Heart left ventricle (tissue), 16 donors: Measurements from ENCODE around the gene AFF3. TPM values are rescaled to one million over a fixed set of nuclear protein-coding genes. Genes with fewer than 3 reads are reported as not detected.
"Not testable (repeated sequence)": the region's sequence is repeated elsewhere in the genome, so short reads cannot be mapped to it uniquely, and the experiment has no call there.

Source experiments
- ATAC-seq, 4 donors: fragments of 200-7000 bp; cut with Tn5 transposase; one replicate each; pipeline ENCODE4 v1.9.1; 2020 to 2022; ENCODE audit warnings: moderate library complexity in 4 of 4, mild to moderate bottlenecking in 3 of 4, moderate number of reproducible peaks in 1 of 4
- DNase-seq, 5 donors: peaks; one replicate each; pipeline ENCODE4 v3.0.0-alpha.2; 2020
- H3K27ac ChIP-seq, 12 donors: fragments of 200-600 bp; sonication (generic) in 4 of 12; one replicate each; pipeline versions ENCODE4 v1.5.0 to v1.8.0; 2016 to 2022; ENCODE audit warnings: mild to moderate bottlenecking in 2 of 12
- H3K27me3 ChIP-seq, 9 donors: fragments of 200-600 bp; sonication (generic) in 2 of 9; one replicate each; pipeline versions ENCODE4 v1.5.1 to v1.8.0; 2016 to 2022; ENCODE audit warnings: mild to moderate bottlenecking in 3 of 9
- H3K36me3 ChIP-seq, 9 donors: fragments of 200-600 bp; sonication (generic) in 2 of 9; one replicate each; pipeline versions ENCODE4 v1.5.0 to v1.8.0; 2018 to 2022; ENCODE audit warnings: mild to moderate bottlenecking in 2 of 9
- H3K4me1 ChIP-seq, 12 donors: fragments of 200-600 bp; sonication (generic) in 4 of 12; one replicate each; pipeline versions ENCODE4 v1.5.0 to v1.8.0; 2016 to 2022; ENCODE audit warnings: mild to moderate bottlenecking in 3 of 12
- H3K4me3 ChIP-seq, 12 donors: fragments of 200-600 bp; sonication (generic) in 4 of 12; one replicate each; pipeline versions ENCODE4 v1.5.0 to v1.8.0; 2017 to 2022; ENCODE audit warnings: mild to moderate bottlenecking in 9 of 12, moderate library complexity in 4 of 12
- H3K9me3 ChIP-seq, 12 donors: fragments of 200-600 bp; sonication (generic) in 4 of 12; one replicate each; pipeline versions ENCODE4 v1.5.0 to v1.8.0; 2016 to 2022; ENCODE audit warnings: mild to moderate bottlenecking in 1 of 12
- POLR2A ChIP-seq, 2 donors: fragments of 450-650 bp; IDR thresholded peaks; one replicate each; pipeline ENCODE4 v1.6.1; 2017; ENCODE audit warnings: antibody characterized with exemption in 2 of 2, mild to moderate bottlenecking in 2 of 2, moderate library complexity in 2 of 2
- WGBS, 4 donors: extraction: QIAGEN DNeasy Blood & Tissue Kit in 2 of 4; methylation state at CpG; one replicate each; pipeline versions ENCODE4 v1.1.5 to v1.1.7; 2013 to 2018; 5-methylcytosine and 5-hydroxymethylcytosine counted together
- intact Hi-C, 10 donors: fragments of 100-400 bp; cut with DNase I; formaldehyde crosslinking; loops; one replicate each; pipeline versions ENCODE4 v1.11.1 to v1.14.2; 2022
- polyA plus RNA-seq, 2 donors: library from polyadenylated mRNA; stranded (reverse); fragments of 200-250 nt; gene quantifications; one replicate each; pipeline ENCODE4 v1.2.3, GENCODE V29; 2013
- total RNA-seq, 9 donors: library from RNA; depleted of rRNA in 2 of 9; stranded (reverse); fragments of >200 nt in 2 of 9; fragmentation: NEBNext Ultra II Directional in 3 of 9; extraction: Animal tissue kit (Norgen Biotek cat#: 25700) in 3 of 9; gene quantifications; one replicate each; pipeline versions ENCODE4 v1.1.0 to v1.2.4, GENCODE V29; 2016 to 2023
- TF ChIP-seq, protein P1 (sequence below), 12 donors: fragments of 200-600 bp; sonication (generic) in 4 of 12; IDR thresholded peaks; one replicate each; pipeline versions ENCODE4 v1.5.0 to v1.8.0; 2018 to 2022; ENCODE audit warnings: antibody characterized with exemption in 12 of 12, mild to moderate bottlenecking in 5 of 12
- donor health status: ischemic (EF 13 %, LVEDD 7.1; RV severe dilation, severe dysfunction).
- donor health status: healthy with polysubstance abuse.
- donor health status: DM: no; HTN: yes; CAD: no.
- donor health status: DM: no; HTN: no; CAD: no.
- donor health status: ischemic (EF 25% LVEDD 6.9; RV normal size, moderate dysfunction).
- donor health status: ischemic (EF 25% LVEDD 5.7; RV mildly dilated, moderate dysfunction).
- donor health status: healthy.
- donor health status: DM: yes; HTN: yes; CAD: no.
- donor health status: ischemic (EF 35%, LVEDD 5.7; RV mildly dilated, moderate dysfunction).
- donor health status: nonischemic (EF 11% LVEDD 7.7; RV severe dilation, severe dysfunction).
- donor health status: DM: yes; HTN: yes; CAD: no.
- donor health status: PGD.
- donor health status: ischemic (EF 29% LVEDD 5.4; RV normal size, mild dysfunction).
- donor health status: nonischemic (EF 23%, LVEDD 6.1; RV moderate dilation, normal function).

The AFF3 gene
- total and polyA plus RNA-seq, 11 donors: 1.3 to 15.5 (median 4.7) TPM

DNA sequence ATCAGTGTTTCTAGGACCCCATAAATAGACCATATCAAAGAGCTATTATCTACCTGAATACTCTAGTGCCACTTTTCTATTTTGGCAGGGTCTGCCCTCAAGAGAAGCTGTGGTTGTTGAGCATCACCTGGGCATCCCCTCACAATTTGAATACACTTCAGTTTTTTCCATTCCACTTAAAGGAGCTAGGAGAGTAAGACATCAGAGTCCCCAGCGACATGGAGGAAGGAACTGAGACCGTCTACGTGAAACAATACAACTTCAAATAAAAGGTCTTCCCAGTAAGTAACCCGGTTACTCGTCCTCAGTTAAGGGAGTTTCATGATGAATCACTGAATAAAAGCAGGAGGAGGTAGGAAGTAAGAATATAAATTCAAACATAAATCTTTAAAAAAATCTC, 206.7 kb downstream of the AFF3 start:
- no peak overlapping the region for H3K27ac ChIP-seq
- ATAC-seq: no peak
- DNase-seq: no peak
- no peaks in the 10 kb centered on the region for H3K27me3 ChIP-seq
- H3K9me3 ChIP-seq: no peaks in the 10 kb centered on the region
- WGBS, 4 donors: 63 to 76% (median 71%) methylated on average over 5 of the region's 5 CpGs
- peaks cover 0 to 6% (median 0%) of the 10 kb centered on the region in 12 donors for H3K4me1 ChIP-seq
- H3K36me3 ChIP-seq: no peaks in the 10 kb centered on the region
- no peak for TF ChIP-seq POLR2A (IDR thresholded peaks at IDR 0.05)
- TF ChIP-seq, protein P1, sequence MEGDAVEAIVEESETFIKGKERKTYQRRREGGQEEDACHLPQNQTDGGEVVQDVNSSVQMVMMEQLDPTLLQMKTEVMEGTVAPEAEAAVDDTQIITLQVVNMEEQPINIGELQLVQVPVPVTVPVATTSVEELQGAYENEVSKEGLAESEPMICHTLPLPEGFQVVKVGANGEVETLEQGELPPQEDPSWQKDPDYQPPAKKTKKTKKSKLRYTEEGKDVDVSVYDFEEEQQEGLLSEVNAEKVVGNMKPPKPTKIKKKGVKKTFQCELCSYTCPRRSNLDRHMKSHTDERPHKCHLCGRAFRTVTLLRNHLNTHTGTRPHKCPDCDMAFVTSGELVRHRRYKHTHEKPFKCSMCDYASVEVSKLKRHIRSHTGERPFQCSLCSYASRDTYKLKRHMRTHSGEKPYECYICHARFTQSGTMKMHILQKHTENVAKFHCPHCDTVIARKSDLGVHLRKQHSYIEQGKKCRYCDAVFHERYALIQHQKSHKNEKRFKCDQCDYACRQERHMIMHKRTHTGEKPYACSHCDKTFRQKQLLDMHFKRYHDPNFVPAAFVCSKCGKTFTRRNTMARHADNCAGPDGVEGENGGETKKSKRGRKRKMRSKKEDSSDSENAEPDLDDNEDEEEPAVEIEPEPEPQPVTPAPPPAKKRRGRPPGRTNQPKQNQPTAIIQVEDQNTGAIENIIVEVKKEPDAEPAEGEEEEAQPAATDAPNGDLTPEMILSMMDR (IDR thresholded peaks at IDR 0.05): no peak
- no peak overlapping the region for H3K4me3 ChIP-seq
- intact Hi-C loops: no loop called here

DNA sequence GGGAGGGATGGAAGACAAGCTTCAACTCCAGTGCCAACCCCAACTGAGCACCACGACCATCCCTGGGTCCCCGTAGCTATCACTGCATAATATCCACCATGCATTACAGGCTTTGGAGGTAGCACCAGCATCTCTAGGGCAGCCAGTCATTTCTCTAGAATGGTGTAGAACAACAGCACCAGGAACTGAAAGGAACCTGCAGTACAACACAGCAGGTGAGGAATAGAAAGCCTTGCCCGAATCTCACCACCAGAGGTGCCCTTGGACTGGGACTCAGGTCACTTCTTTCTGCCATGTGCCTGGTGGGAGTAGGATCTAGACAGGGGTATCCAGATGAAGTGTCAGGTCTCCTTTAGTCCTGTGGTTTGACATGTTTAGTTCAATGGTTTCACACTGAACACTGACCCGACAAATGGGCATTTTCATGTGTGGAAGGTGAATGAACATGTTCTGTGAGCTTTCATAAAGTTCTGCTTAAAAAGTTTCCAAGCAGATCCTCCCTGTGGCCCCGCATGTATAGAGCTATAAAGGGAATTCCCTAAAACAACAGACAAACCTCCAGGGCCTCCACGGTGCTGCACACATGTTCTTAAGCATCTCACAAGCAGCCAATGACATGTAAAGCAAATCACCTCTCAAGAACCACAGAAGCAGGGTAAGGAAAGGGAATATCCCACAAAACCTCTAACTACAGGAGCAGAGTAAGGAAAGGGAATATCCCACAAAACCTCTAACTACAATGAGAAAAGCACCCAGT, 208.3 kb downstream of the AFF3 start:
- no peak overlapping the region for H3K4me3 ChIP-seq
- ATAC-seq: no peak
- H3K27me3 ChIP-seq: no peaks in the 10 kb centered on the region
- no peaks in the 10 kb centered on the region for H3K4me1 ChIP-seq
- TF ChIP-seq POLR2A (IDR thresholded peaks at IDR 0.05): no peak
- TF ChIP-seq, protein P1 (IDR thresholded peaks at IDR 0.05): no peak
- no peak for DNase-seq
- H3K36me3 ChIP-seq: no peaks in the 10 kb centered on the region
- H3K27ac ChIP-seq: no peak overlapping the region
- no peaks in the 10 kb centered on the region for H3K9me3 ChIP-seq
- intact Hi-C loops: no loop called here
- 87 to 93% (median 90%) methylated on average over 6 of the region's 6 CpGs for WGBS, 4 donors

DNA sequence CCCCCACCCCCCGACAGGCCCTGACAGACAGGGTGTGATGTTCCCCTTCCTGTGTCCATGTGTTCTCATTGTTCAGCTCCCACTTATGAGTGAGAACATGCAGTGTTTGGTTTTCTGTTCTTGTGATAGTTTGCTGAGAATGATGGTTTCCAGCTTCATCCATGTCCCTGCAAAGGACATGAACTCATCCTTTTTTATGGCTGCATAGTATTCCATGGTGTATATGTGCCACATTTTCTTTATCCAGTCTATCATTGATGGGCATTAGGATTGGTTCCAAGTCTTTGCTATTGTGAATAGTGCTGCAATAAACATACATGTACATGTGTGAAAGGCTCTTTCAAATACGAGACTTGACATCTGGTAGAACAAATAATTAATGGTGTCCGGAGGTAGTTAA, 208.9 kb downstream of the AFF3 start:
- H3K36me3 ChIP-seq, ATAC-seq, H3K27ac ChIP-seq, DNase-seq, intact Hi-C loops, H3K27me3 ChIP-seq, H3K9me3 ChIP-seq, H3K4me3 ChIP-seq, H3K4me1 ChIP-seq: not testable (repeated sequence)
- WGBS, 4 donors: 94 to 96% (median 95%) methylated on average over 3 of the region's 3 CpGs

DNA sequence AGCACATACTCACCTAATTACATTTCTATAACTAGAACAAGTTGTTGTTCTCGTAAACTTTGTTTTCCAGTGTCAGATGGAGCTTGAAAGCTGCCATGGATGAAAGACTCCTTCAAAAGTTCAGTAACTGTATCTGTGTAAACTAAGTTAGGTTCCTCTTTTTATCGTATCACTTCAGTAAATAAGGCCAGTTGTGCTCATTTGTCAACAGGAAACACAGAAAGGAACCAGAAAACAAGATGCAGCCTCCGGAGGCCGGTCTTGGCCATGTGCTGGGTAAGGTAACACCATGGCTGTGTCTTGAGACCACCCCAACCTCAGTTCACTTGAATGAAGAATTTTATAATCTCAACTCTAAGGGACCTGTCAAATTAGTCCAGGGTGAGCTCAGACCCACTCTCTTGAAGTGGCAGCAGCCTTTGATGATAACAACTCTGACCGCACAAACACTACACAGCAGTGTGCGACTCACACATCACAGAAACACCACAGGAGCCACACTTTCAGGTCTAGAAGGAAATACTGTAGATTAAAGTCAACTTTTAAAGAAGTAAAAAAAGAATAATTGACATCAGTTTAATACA, 213.8 kb downstream of the AFF3 start:
- DNase-seq (no peak), ATAC-seq (no peak)
- no peaks in the 10 kb centered on the region for H3K9me3 ChIP-seq
- 81 to 91% (median 85%) methylated on average over 6 of the region's 6 CpGs for WGBS, 4 donors
- TF ChIP-seq, protein P1 (IDR thresholded peaks at IDR 0.05): no peak
- TF ChIP-seq POLR2A (IDR thresholded peaks at IDR 0.05): no peak
- no peaks in the 10 kb centered on the region for H3K36me3 ChIP-seq
- no peaks in the 10 kb centered on the region for H3K4me1 ChIP-seq
- intact Hi-C loops: no loop called here
- no peaks in the 10 kb centered on the region for H3K27me3 ChIP-seq
- no peak overlapping the region for H3K4me3 ChIP-seq
- no peak overlapping the region for H3K27ac ChIP-seq

DNA sequence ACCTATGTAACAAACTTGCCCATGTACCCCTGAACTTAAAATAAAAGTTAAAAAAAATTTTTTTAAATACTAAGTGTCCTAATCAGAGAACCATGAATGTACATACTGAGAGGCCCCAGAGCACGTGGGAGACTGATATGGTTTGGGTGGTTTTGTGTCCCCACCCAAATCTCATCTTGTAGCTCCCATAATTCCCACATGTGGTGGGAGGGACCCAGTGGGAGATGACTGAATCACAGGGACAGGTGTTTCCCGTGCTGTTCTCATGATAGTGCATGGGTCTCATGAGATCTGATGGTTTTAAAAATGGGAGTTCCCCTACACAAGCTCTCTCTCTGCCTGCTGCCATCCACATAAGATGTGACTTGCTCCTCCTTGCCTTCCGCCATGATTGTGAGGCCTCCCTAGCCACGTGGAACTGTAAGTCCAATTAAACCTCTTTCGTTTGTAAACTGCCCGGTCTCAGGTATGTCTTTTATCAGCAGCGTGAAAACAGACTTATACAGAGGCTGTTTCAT, 214.6 kb downstream of the AFF3 start:
- H3K4me3 ChIP-seq, DNase-seq, ATAC-seq, H3K9me3 ChIP-seq, H3K36me3 ChIP-seq, H3K4me1 ChIP-seq, intact Hi-C loops, H3K27ac ChIP-seq, H3K27me3 ChIP-seq: not testable (repeated sequence)
- WGBS, 4 donors: 87 to 92% (median 88%) methylated on average over 7 of the region's 7 CpGs
